Stimulated activated CD8-positive, alpha-beta memory T cell treated with anti-CD3 and anti-CD28 coated beads, Interleukin-4, amount 100 ng/mL, for 4 hours (primary cell): ENCODE results near the gene ICAM5.
"Not testable (repeated sequence)": the region's sequence is repeated elsewhere in the genome, so short reads cannot be mapped to it uniquely, and the experiment has no call there.

Experiments
- DNase-seq, 2 donors: peaks; one replicate each; pipeline ENCODE4 v3.0.0-alpha.2; 2020; ENCODE audit warnings: low read depth in 2 of 2, low spot score in 1 of 2

Gene ICAM5

DNA sequence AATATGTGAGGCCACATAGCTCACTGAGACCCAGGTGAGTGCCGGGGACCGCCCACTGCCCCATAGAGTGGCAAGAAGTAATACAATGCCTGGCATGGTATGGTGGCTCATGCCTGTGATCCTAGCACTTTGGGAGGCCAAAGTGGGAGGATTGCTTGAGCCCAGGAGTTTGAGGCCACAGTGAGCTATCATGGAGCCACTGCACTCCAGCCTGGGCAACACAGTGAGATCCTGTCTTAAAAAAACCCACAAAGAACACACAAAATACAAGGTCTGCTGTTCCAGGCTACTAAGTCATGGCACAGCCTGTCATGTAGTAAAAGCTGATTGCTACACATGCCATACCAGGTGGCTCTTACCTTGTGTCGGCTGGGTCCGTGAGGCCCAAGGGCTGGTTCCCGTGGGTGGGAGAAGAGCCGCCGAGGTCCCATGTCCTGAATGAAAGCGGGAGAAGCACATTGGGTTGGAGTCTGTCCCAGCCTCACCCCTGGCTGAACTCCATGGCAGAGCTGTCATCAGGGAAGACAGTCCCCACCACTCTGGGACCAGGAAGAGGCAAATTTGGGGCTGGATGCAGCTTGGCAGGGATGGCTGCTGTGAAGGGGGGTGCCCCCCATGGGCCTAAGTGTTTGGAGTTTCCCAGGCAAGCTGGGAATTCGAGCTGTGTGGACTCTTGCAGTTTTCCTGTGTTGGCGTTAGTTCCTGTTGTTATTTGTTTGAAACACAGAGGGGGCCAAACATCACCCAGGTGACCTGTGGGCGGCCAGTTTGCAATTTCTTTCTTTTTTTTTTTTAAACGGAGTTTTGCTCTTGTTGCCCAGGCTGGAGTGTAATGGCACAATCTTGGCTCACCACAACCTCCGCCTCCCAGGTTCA lies 29.3 kb downstream of the ICAM5 start:
- no peak for DNase-seq

DNA sequence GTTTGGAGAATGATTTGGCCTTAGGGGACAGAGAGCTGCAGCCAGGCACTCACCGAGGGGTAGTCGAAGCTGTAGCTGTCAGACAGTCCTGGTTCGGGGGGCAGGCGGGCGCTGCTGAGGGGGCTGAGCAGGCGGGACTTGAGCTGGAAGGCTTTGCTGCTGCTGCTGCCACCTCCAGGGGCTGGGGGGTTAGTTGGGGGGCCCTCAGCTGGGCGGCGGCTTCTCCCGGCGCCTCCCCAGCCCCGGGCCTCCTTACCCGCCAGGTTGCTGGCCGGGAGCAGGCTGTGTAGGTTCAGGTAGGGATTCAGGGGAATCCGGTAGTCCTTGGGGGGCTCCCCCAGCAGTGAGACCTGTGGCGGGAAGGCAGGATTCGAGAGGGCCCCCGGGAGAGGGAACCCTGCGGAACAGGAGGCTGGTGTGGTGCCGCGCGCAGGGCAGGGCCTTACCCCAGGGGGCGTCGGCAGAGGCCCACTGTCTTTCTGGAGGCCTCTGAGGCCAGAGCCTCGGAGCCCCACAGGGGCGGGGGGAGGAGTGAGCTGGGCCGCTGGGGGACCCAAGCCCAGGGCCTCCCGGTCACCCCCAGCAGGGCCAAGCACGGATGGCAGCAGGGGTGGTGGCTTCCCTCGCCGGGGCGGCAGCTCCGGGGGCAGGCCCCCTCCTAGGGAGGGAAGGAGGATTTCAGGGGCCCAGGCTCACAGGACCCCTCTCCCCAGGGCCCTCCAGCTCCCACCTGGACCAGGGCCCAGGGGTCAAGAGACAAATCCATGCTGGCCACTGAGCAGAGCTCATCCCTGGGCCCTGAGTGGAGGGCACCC lies 31.1 kb downstream of the ICAM5 start:
- no peak for DNase-seq

DNA sequence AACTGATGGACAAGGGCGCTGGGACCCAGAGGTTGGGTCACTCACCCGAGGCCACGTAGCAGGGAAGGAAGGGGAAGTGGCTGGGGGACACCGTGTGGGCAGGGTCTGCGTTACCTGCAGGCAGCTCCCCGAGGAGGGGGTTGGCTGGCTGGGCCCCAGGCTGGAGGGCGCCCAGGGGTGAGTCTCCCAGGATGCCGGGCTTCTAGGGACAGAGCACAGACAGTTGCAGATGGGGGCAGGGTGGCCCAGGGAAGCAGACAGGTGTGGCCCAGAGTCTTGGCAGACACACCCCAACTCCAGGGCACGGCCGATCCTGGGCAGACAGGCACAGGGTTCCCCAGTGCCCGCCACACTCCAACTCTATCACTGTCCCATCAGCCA lies 31.7 kb downstream of the ICAM5 start:
- no peak for DNase-seq

DNA sequence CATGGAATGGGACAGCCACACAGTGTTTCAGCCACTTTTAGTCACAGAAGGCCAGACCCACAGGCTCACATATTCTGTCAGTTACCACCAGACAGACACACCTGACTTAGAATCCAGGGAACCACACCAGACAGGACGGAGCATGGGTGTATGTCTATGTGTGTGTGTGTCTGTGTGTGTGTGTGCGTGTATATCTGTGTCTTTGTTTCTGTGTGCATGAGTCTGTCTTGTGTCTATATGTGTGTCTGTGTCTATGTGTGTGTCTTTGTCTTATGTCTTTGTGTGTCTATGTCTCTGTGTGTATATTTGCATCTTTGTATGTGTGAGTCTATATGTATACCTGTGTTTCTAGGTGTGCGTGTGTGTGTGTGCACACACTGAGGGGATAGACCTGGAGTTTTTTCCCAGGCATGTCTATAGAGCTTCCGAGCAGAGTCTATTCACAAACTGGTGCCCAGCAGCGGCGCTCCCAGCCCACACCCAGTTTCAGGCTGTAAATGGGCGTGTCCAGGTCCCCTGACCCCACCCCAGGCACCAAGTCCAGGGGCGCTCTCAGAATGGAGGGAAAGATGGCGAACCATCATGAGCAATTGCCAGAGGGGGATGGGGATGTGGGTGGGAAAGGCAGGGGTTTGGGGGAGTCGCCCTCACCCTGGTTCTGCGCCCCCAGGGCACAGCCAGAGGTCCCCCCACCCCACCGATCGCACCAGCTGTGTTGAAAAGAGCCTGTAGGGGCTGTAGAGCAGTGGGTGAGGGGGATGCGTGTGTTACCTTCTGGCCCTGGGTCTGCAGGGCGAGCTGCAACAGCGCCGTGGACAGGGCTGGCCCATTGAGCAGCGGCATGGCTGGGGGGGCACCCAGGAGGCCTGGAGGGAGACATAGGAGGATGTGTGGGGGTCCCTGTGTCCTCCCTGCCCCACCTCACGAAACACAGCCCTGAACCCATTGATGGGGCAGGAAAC lies 32.4 kb downstream of the ICAM5 start:
- DNase-seq = no peak

DNA sequence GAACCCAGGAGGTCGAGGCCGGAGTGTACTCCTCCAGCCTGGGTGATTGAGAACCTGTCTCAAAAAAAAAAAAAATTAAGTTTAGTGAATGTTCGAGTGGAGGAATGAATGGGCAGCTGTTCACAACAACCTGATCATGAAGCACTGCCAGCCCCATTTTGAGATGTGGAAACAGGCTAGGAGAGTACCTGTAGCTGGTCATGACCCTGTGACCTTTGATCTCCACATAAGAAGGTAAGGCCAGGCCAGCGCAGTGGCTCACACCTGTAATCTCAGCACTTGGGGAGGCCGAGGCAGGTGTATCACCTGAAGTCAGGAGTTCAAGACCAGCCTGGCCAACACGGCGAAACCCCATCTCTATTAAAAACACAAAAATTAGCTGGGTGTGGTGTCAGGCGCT lies 36.0 kb downstream of the ICAM5 start:
- DNase-seq = no peak

DNA sequence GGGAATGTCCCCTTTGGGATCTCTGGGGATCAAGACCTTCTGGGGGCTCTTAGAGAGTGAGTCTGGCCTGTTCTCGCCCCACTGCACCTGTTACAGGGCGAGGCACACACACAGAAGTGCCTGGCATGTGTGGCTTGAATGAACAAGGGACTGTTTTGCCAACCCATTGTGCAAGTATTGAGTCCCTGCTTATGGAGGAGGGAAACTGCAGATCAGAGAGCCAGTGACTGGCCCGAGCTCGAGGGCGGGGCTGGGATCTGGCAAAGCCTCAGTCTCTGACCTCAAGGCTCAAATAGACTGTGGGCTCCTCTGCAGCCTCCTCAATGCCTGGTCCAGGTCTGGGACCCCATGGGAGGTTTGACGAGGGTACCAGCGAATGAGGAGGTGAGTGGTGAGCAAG lies 38.0 kb downstream of the ICAM5 start:
- no peak for DNase-seq

DNA sequence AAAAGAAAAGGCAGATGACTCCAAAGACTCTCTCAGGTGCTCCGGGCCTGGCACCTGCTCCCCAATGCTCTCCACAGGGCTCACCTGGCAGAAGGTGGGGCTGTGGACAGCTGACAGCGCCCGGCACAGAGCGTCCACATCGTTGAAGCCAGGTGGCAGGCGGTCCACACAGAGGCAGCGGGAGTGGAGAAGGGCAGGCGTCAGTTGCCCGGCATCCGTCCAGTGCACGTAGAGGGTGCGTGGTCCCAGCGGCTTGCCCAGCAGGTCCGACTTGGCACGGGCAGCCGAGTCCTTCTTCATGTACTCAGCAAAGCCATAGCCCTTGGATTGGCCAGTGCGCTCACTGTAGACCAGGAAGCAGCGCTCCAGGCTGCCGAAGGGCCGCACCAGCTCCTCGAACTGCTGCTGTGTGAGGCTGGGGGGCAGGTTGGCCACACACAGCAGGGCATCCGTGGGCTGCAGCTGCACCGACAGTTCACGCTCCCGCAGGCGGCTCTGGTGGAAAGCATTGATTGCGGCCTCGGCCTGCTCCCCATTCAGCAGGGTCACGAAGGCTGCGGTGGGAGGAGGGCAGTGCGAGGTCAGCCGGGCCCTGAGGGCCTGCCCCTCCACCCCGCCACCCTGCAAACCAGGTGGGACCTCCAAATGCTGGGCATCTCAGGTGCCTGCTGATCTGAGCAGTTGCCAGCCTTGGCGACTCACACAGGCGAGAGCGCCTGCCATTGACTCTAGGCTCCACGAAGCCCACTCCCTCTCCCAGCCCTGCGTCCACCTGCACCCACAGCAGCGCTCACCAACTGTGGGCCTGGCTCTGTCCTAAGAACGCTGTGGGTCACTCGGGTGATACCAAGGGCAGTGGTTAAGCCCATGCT lies 39.0 kb downstream of the ICAM5 start:
- DNase-seq = no peak

DNA sequence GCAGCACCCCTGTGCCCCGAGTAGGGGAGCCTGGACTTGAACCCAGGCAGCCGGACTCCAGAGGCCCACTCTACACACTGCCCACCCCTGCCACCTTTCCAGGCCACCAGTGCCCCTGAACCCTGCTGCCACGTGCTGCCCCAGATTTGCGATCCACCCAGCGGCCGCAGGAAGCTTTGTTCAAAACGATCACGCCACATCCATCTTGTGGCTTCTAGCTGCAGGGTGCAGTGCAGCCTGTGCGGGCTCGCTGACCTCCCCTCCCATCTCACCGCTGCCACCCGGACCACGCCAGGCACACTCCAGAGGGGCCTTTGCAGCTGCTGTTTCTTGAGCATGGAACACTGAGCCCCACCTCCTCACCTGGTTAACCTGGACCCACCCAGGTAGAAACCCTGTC lies 39.8 kb downstream of the ICAM5 start:
- DNase-seq = no peak

DNA sequence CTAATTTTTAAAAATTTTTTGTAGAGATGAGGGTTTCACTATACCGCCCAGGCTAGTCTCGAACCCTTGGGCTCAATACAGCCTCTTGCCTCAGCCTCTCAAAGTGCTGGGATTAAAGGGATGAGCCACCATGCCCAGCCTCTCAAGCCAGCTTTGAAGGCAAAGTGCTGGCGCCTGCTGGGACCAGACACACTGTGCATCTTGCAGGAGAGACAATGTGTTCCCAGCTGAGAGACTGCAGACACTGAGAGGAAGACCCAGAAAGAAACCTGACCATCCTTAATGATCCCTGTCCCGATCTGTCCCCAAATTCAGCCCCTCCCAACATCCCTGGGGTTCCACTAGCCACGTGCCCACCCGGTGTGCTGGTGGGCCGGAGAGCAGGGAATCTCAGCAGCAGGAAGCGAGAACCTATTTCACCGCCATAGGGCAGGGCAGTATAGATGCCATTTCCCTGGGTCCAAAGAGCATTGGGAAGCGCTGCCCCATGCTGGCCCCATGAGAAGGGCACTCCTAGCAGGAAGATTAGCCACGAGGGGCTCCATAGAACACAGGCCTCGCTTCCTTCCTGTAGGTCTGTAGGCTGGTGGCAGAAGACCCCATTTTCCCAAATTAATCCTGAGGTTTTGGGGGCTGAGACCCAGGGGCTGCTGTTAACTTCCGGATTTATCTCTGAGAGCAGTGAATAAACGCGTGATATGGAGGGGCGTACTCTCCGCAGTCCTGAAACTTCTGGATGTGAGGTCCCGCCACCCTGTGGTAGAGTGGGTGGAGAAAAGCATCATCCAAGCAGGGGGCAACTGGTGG lies 42.6 kb downstream of the ICAM5 start:
- DNase-seq = no peak

DNA sequence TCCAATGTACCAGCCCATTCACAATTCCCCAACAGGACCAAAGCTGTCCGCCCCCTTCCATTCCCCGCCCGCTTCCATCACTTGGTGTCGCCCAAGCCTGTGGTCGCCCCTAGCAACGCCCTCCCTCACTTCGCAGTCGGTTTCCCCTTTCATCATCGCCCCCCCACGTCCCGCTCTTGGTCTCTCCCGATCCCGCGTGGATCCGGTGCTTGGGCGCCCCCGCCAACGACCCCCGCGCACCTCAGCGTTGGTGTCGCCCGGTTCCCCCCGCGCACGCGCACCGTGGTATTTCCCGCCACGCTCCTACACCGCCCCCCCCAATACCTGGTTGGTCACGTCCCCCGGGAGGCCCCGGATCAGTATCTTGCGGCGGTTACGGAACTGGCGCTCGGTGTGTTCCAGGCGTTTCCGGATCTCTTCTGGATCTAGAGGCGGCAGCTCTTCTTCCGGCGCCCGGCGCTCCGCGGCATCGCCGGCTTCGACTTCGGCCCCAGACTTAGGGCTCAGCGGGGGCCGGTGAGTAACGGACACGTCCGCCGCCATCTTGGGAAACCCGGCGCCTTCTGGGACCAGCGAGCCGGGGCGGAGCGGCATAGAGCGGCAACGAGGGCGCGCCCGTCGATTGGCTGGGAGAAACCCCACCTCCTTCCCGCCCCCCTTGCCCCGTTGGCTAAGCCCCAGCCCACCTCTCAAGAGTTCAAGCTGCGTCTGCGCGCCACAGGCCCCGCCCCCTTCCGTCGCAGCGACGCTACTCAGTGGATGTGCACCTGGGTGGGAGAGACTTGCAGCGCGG lies 43.4 kb downstream of the ICAM5 start, which contains the start of gene RAVER1:
TSS of gene RAVER1 (minus strand) at position 565 of the 793 bp plus-strand sequence. CDS start at position 543, 22 bp downstream.
- DNase-seq = peak; percentile 93 to 97

DNA sequence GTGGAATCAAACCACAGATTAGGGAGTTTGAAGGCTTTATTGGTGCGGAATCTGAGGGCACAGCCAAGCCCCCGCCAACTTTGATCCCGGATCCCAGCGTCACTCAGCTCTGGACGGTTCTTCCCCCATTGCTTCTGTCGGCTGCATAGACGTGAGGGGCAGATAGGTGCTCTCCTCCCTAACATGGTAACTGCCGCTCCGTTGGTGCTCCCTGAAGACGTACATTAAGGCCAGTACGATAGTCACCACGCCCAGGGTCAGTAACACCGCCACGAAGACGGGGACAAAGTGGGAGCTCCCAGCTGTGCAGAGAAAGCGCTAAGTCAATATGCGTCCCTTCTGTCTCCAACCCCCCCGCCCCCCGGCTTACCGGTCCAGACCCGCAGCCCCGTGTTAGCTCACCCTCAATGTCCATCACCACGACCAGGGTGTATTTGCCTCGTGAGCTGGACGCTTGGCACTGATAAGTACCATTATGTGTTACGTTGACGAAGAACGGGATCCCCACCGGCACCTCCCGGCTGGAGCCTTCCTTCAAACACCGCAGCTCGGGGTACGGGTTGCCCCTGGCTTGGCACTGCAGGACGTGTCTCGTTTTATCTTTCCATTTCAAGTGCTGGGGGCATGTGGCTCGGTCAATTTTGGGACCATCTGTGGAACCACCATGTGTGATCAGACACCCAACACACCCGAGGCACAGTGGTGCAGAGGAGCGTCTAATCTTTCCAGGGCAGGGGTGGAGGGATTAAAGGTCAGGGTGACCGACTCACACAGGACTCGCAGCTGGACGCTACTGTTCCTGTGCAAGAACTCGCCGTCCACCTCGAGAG lies 44.2 kb downstream of the ICAM5 start:
- DNase-seq = no peak

DNA sequence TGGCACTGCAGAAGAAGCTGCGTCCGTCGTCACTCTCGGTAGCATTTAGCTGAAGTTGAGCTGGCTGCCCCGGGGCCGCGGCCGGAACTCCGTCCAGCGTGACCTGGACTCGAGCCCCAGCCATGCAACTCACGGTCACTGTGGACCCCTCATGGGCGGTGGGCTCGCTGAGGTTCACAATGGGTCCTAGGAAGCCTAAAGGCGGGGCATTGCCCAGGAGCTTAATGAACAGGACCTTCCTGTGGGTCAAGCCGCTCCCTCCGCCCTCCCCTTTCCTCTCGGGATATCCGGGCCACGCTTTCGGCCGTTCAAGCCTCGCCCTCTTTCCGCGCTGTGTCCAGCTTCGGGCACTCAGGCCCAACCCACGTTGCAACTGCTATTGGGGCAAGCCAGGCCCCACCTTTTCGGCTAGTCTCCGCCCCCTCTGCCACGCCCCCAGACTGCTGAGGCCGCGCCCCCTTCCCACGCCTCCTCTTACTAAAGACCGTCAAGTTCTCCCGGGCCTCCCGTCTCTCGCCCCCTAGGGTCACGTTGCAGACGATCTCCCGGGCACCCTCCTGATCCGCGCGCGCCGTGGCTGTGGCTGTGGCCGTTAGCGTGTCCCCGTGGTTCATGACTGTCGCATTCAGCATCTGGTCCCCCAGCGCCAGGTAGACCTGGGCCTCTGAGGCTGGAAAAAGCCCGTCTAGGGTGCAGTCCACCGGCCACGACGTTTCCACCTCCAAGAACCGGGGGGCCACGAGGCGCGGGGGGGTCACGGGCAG lies 45.0 kb downstream of the ICAM5 start:
- DNase-seq = no peak

DNA sequence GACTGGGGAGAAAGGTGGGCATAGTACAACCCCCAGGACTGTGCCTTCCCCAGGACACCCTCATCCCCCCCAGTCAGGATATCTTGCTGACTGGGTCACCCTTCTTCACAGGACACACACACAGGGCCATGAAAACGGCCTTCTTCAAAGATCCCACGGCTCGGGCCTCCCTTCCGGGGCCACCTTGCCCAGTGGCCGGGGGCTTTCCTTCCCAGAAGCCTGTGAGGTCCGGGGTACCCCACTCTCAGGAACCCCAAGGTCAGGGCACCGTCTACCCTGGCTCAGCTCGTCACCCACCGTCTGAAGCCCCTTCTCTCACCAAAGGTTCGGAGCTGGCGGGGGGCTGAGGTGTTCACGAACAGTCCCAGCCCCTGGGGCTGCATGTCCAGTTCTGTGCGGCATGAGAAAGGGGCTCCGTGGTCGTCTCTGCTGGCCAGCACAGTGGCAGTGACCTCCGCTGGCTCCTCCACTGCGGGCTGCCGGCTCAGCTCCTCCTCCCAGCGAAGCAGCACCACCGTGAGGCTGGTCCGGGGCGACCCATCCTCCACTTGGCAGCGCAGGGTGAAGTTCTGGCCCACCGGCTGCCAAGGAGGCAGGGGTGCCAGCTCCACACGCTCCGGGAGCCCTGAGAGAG lies 45.7 kb downstream of the ICAM5 start:
- DNase-seq = no peak

DNA sequence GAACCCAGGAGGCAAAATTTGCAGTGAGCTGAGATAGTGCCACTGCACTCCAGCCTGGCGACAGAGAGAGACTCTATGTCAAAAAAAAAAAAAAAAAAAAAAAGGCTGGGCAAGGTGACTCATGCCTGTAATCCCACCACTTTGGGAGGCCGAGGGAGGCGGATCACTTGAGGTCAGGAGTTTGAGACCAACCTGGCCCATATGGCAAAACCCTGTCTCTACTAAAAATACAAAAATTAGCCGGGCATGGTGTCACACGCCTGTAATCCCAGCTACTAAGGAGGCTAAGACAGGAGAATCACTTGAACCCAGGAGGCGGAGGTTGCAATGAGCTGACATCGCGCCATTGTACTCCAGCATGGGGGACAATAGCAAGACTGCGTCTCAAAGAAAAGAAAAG lies 47.0 kb downstream of the ICAM5 start:
- DNase-seq = not testable (repeated sequence)

DNA sequence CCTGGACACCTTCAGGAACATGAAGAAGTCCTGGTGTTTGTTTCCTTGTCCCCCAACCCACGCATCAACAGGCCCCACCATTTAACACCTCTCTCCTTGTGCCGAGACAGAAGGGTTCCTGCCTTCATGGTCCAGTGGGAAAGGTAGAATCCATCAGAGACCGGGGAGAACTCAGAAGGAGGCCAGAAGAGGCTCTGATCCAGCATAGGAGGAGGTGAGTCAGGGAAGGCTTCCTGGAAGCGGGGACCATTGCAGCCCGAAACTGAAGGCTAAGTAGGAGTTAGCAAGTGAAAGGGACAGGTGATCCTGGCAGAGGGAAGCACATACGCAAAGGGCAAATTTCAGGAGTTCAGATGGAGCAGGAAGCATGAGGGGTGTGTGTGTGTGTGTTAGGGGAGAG lies 49.2 kb downstream of the ICAM5 start:
- DNase-seq = no peak

DNA sequence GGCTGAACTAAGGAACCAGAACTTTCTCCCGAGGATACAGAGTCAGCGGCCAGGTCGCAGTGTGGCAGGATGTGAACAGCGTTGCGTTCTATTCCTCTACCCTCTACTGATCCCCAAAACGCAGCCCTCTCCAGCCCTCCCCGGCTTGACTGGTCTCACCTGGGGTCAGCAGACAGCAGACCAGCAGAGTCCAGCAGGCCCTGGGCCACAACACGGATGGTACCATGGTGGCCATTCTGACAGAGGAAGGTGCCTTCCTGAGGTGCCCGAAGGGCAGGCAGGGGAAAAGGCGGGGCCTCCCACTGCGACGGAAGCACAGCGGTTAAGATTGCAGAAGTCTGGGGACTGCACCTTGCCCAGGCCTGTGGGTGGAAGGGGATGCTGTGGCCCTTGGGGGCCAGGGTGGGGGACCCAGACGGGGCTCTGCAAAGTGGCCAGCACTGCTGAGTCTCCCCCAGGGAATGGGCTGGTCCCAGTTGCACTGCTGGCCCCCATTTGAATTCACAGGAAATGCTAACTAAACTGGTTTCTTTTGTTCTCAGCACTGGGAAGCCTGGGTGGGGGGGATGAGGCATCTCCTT lies 49.7 kb downstream of the ICAM5 start, which contains the start of gene ICAM3:
TSS of gene ICAM3 (minus strand) at position 245 of the 581 bp plus-strand sequence. CDS start at position 235, 10 bp downstream.
- peak in 1 of 2 donors; percentile 33 for DNase-seq
